Measurements from ENCODE around the gene DTD1.
A peak's percentile ranks its signal among the peaks of the same experiment; 100 is the strongest.

Gene DTD1

GRCh38 chr20:18702736-18703135 lies 114.9 kb downstream of the DTD1 start:
- DNase-seq (ENCODE audit: low spot score) = no peak

DNA sequence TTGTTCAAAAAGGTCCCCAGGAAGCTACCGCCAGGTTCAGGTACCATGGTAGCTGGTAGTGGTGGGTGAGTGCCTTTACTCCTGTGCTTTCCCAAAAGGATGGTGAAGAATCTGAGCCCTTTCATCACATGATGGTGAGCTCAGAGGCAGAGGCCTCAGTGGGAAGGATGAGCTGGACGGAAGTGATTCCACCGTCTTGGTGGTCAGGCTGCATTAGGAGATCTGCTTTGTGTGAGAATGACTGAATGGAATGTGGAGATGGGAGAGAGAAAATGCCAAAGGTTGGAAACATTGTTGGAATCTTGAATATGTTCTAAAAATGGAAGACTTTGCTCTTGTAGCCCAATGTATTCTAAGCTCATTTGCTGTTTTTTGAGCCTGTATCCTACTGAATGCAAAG lies 117.6 kb downstream of the DTD1 start:
- no peak for DNase-seq (ENCODE audit: low spot score)

GRCh38 chr20:18705910-18706309 lies 118.1 kb downstream of the DTD1 start:
- no peak for DNase-seq (ENCODE audit: low spot score)

DNA sequence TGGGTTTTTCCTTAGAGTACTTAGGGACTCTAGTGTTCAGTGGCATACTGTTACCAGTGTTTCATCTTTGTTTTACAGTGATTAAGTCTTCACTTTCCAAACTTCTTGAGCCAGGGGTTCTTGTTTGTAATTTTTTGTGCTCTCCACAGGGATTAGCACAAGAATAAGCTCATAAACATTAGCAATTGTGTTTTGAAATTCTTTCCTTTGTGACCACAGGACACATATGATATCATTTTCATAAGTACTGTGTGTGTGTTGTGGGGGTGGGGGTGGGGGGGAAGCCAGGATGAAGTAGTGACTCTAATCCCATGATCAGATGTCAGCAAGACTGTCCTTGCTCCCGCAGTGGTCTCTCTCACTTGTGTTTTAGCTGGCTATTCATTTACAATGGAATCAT lies 124.3 kb downstream of the DTD1 start:
- no peak for DNase-seq (ENCODE audit: low spot score)

- DNase-seq (ENCODE audit: low spot score) = peak; percentile 12
Observed at GRCh38 chr20:18712882-18713281, 125.0 kb downstream of the DTD1 start.

DNA sequence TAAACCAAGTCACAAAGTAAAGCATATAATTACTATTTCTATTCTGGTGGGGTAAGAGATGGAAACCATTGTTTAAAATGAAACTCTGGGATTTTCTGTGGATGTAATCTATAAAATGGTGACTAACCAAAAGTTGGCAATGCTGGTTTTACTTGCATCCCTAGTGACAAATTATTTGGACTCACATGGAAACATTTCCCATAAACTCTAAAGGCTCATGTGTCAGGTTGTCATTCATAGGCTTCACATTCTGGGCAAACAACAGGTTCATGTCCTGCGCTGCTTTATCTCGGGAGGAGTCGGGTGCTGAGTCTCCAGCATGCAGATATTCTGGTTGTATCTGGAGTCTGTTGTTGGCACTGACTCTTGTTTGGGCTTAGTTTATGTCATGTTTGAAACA lies 127.7 kb downstream of the DTD1 start:
- no peak for DNase-seq (ENCODE audit: low spot score)

- no peak for DNase-seq (ENCODE audit: low spot score)
Observed at GRCh38 chr20:18717062-18717461, 129.2 kb downstream of the DTD1 start.

- DNase-seq (ENCODE audit: low spot score) = no peak
Observed at GRCh38 chr20:18718129-18718528, 130.3 kb downstream of the DTD1 start.

DNA sequence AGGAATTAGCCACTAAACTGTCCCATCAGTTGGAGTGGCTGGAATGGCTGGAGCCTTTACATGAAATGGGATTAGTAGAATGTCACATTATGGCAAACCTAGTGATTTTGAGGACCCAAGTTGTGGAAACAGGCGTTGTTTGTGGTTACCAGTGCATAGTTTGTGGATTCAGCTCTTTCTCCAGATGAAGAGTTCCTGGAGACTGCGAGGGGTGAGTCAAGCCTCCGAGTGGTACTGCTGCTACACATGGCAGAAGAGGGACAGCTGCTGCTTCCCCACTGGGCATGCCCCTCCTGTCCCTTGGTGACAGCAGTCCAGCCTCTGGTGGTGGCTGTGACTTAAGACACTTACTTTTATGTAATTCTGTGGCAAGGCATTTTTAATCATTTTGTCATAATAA lies 131.6 kb downstream of the DTD1 start:
- no peak for DNase-seq (ENCODE audit: low spot score)

- DNase-seq (ENCODE audit: low spot score) = no peak
Observed at GRCh38 chr20:18721551-18722115, 133.8 kb downstream of the DTD1 start.

DNA sequence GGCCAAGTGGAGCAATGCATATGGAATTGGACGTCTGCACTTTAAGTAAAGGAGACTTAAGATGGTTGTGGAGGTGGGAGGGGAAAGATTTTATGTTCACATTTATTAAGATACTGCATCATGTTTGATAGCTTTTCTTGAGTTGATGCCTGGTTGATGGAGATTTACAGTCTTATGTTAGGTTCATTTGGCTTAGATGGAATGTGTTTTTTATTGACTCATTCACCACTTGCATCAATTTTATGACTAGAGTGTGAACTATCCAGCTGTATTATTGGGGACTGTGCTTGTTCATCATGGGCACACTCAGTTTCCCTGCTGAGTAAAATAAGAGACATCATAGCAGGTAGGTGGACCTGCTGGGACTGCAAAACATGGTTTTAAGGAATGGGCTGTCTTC lies 134.5 kb downstream of the DTD1 start:
- no peak for DNase-seq (ENCODE audit: low spot score)

- no peak for DNase-seq (ENCODE audit: low spot score)
Observed at GRCh38 chr20:18724077-18724476, 136.2 kb downstream of the DTD1 start.

GRCh38 chr20:18724788-18725464 lies 137.1 kb downstream of the DTD1 start:
- no peak for DNase-seq (ENCODE audit: low spot score)

DNA sequence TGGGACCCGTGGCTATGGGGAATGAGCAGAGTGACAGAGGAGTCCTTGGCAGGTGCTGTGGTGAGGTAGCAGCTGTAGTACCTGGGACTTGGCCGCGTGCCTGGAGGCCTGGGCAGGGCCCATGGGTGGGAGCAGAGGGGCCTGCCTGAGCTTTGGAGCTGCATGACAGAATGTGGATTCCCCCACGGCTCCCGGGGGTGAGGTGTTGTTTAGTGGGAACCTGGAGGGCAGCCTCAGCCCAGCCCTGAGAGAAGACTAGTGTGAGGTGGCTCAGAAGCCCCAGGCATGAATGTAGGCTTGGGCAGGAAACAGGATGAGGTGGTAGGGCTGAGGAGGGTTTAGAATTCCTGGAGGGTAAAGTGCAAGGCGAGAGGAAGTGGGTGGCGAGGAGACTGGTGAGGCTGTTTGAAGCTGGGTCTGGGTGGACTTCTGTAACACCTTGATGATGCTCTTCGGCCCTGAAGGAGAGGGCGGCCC lies 139.2 kb downstream of the DTD1 start:
- no peak for DNase-seq (ENCODE audit: low spot score)

DNA sequence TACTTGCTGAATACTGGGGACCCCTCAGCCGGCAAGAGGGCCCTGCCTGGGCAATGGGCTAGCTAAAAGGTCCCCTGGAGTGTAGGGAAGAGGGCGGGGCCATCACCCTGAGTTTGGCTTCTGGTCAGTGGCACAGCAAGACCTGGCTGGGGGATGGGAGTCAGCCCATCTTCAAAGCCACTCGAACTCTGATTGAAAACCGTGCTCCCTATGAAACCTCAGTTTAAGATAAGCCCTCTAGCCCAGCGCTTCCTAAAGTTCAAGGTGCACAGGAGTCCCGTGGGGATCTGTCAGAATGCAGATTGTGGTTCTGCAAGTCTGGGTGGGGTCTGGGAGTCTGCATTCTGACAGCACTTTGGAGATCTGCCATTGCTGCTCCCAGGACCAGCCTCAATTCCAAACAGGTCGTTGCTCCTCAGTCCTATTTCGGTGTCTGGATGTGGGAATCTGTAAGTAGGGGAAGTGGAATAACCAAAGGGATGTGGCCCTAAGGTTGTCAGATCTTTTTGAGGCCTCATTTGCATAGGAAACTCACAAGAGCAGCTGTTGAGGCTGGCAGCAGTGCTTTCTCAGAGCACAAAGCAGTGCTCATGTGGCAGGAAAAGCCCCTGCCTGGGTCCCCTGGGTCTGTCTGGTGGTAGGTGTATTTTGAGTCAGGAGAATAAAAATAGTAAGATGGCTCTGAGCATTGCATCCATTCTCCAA lies 140.5 kb downstream of the DTD1 start:
- no peak for DNase-seq (ENCODE audit: low spot score)

DNA sequence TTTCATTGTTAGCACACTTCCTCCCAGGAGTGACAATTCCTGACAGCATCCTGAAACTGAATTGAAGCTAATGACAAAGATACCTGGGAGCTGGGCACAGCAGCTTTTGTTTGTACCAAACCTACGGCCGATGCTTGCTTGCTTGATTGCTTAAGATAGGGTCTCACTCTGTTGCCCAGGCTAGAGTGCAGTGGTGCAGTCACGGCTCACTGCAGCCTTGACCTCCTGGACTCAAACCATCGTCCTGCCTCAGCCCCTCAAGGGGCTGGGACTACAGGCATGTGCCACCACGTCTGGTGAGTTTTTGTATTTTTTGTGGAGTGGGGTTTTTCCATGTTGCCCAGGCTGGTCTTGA lies 141.0 kb downstream of the DTD1 start:
- no peak for DNase-seq (ENCODE audit: low spot score)

DNA sequence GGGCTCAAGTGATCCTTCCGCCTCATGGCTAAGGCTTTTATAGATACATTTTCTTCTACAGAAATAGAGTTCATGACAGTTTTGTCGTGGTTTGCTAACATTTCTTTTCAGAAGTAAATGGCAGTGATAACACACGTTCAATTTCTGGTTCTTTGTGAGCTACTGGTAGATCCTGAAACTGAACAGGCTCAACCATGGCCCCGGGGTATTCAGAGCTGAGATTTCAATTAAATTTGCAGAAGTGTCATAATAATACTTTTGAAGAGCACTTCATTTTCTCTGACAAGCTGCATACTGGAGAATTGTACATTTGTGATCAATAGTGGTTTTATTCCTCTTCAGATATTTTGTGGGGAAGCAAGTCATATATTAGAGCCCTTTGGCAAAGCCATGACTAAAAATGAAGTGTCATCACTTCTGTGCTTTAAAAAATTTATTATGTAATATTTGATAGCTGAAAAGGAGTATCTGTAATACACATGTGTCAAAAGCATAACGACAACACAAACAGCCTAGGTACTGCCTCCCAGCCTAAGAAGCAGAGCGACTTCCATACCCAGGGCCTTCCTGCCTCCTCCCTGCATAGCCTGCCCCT lies 141.5 kb downstream of the DTD1 start:
- DNase-seq (ENCODE audit: low spot score) = no peak

GRCh38 chr20:18731940-18732339 lies 144.1 kb downstream of the DTD1 start:
- DNase-seq (ENCODE audit: low spot score) = no peak

DNA sequence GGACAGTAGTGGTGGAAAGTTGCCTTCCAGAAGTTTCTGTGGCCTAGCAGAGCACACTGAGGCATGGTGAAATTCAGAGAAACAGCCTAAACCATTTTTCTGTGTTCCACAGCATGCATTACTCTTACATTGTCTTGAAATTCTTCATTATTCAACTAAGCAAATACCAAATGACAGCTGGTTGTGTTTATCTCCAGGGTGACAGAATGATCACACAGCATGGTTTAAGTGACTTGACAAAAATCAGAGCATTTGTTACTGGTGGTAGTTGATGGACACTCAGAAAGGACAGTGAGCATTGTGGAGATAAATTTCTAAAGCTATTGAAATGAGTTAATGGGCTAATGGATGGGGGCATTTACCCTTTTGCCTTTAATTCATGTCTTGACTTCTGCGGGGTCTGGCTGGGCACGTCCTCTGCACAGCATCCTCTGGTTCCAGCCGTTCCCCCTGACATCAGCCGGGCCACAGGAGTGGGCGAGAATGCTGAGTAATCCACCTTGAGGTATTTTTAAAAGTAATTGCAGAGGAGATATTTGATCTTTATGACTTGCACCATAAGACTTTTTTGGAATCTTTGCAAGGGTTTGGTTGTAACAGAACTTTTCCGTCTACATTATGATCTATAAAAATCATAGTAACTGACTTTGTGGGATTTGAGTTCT lies 146.8 kb downstream of the DTD1 start:
- no peak for DNase-seq (ENCODE audit: low spot score)

DNA sequence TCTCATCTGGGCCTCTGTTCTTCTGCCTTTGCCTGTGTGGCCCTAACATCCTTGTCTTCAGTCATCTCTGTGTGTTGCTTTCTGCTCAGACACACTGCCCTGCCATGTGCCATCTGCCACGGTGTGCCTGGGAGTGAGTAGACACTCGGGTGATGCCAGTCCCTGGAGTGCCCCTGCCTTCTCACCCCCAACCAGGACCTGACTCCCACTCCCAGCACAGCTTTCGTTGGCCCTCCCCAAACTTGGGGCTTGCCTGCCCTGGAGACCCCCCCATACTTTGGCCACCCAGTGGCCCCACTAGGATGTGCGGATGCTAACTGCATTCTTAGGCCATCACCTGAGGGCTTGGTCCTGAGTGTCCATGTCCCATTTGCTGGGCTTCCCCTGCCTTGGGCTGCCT lies 149.3 kb downstream of the DTD1 start:
- DNase-seq (ENCODE audit: low spot score) = no peak

GRCh38 chr20:18738055-18738454 lies 150.2 kb downstream of the DTD1 start:
- no peak for DNase-seq (ENCODE audit: low spot score)

DNA sequence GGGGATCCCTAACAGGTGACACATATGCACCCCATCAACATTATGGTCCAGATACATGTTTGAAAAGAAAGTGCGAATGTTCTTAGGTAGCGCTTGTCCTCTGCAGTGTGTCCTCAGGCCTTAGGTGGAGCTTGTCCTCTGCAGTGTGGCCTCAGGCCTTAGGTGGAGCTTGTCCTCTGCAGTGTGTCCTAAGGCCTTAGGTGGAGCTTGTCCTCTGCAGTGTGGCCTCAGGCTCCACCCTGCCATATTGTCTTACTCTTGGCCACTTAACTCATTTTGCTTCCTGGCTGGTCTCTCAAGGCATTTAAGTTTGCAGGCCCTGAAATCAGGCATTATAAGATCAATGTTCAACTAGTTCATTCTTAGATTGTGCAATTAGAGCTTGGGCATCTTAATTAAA lies 151.0 kb downstream of the DTD1 start:
- no peak for DNase-seq (ENCODE audit: low spot score)

All from SK-N-DZ (cell line).